AG04450 (cell line): ENCODE results near the gene ATAD3C. TPM values are rescaled to one million over a fixed set of nuclear protein-coding genes. Genes with fewer than 3 reads are reported as not detected.

Source experiments
- CTCF ChIA-PET: fragments of 300-600, 350-600 bp; formaldehyde crosslinking; extraction: SDS; loops from one replicate; lab custom pipeline; 2022; ENCODE audit warnings: antibody characterized with exemption, inconsistent platforms; lab: Charles Lee
- POLR2A ChIA-PET: fragments of 350-600 bp; formaldehyde crosslinking; extraction: SDS; loops from one replicate; lab custom pipeline; 2021; ENCODE audit warnings: antibody characterized with exemption, inconsistent platforms; lab: Yijun Ruan, JAX
- DNase-seq: peaks from one replicate; pipeline ENCODE4 v3.0.0-alpha.2; 2011; ENCODE audit warnings: low read depth, low spot score
- H3K27ac ChIP-seq: one replicate; pipeline ENCODE4 v1.5.1; 2012; ENCODE audit warnings: low read depth, low read length, control low read depth
- H3K27me3 ChIP-seq: one replicate; pipeline ENCODE4 v1.6.0; 2012; ENCODE audit warnings: low read length; ENCODE audit not compliant: control insufficient read depth, insufficient read depth
- H3K4me3 ChIP-seq: 2 replicates; pipeline ENCODE4 v1.5.1; 2011; ENCODE audit warnings: mild to moderate bottlenecking, low read depth, low read length, control low read depth
- H3K9me3 ChIP-seq: 2 replicates; pipeline ENCODE4 v1.5.1; 2012; ENCODE audit warnings: low read length; ENCODE audit not compliant: control insufficient read depth, insufficient read depth
- polyA minus RNA-seq: library from RNA; depleted of rRNA, polyadenylated mRNA; stranded (reverse); fragments of >200 nt; gene quantifications from 2 replicates; pipeline ENCODE4 v1.2.3, GENCODE V29; 2011; rRNA and poly(A)+ RNA removed
- polyA plus RNA-seq: library from polyadenylated mRNA; depleted of rRNA; stranded (reverse); fragments of >200 nt; gene quantifications from 2 replicates; pipeline ENCODE4 v1.2.3, GENCODE V29; 2011; rRNA removed
- TF ChIP-seq, protein P1 (sequence below): IDR thresholded peaks from 2 replicates; pipeline ENCODE4 v1.5.1; 2011; ENCODE audit warnings: low read depth, low read length, control low read depth, inconsistent platforms

The ATAD3C gene
- polyA plus RNA-seq (0.04 TPM in 1 of 2 replicates, not detected in the other), polyA minus RNA-seq (0.05 and 0.09 TPM in 2 replicates)

DNA sequence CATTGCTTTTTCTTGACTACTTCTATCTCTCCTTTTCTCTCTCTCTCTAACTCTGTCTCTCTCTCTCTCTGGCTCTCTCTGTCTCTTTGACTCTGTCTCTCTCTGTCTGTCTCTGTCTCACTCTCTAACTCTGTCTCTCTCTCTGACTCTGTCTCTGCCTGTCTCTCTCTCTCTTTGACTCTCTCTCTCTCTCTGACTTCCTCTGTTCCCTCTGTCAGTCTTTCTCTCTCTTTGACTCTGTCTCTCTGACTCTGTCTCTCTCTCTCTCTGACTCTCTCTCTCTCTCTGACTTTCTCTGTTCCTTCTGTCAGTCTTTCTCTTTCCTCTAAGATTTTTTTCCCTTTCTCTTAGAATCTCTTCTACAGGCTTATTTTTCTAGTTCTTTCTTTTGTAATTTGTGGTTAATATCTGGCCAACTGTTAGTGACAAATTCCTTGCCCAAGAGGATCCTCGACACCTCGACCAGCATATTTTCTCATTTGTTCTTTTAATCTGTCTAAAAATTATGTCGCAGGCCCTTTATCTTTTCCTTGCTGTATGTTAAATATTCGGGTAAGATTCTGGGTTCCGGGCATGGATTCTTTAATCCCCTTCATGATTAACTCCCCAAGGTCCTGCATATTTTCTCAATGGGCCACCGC lies at the start of gene ATAD3C:
Gene ATAD3C, plus strand, starts transcription at position 591 of the 641 bp plus-strand sequence. CDS start 995 bp downstream, outside the sequence.
- Histone ChIP-seq H3K27me3 (no peaks in the 10 kb centered on the region), H3K27ac (no peak within 1 kb of the TSS), H3K9me3 (no peaks in the 10 kb centered on the region; the same call in 1 of the 2 replicates), H3K4me3 (no peak within 1 kb of the TSS)
- TF ChIP-seq, protein P1, sequence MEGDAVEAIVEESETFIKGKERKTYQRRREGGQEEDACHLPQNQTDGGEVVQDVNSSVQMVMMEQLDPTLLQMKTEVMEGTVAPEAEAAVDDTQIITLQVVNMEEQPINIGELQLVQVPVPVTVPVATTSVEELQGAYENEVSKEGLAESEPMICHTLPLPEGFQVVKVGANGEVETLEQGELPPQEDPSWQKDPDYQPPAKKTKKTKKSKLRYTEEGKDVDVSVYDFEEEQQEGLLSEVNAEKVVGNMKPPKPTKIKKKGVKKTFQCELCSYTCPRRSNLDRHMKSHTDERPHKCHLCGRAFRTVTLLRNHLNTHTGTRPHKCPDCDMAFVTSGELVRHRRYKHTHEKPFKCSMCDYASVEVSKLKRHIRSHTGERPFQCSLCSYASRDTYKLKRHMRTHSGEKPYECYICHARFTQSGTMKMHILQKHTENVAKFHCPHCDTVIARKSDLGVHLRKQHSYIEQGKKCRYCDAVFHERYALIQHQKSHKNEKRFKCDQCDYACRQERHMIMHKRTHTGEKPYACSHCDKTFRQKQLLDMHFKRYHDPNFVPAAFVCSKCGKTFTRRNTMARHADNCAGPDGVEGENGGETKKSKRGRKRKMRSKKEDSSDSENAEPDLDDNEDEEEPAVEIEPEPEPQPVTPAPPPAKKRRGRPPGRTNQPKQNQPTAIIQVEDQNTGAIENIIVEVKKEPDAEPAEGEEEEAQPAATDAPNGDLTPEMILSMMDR, result no peak
- no peak for DNase-seq
- POLR2A ChIA-PET, result no interaction called here
- CTCF ChIA-PET, result interaction anchor here (0.8 to 1.1 kb wide), 2 partner anchors 7 to 9 kb away, joined by 3 read pairs; no protein-coding TSS in a partner anchor

GRCh38 chr1:1399872-1400575 lies 49.5 kb upstream of the ATAD3C start:
- Histone ChIP-seq H3K9me3 (no peaks in the 10 kb centered on the region; the same call in 1 of the 2 replicates), H3K27me3 (no peaks in the 10 kb centered on the region), H3K4me3 (peak overlapping the region; percentile 98), H3K27ac (peak overlapping the region; percentile 65)
- CTCF ChIA-PET, result interaction anchor here (0.7 to 1.2 kb wide), 3 partner anchors 27 to 41 kb away, joined by 3 to 7 read pairs (median 5); no protein-coding TSS in a partner anchor
- DNase-seq, result no peak
- POLR2A ChIA-PET, result interaction anchor here (0.5 to 2.1 kb wide), 6 partner anchors 15 to 111 kb away, joined by 3 to 7 read pairs (median 4); partner anchors contain the start of genes ATAD3A and AURKAIP1
- TF ChIP-seq, protein P1, result no peak

DNA sequence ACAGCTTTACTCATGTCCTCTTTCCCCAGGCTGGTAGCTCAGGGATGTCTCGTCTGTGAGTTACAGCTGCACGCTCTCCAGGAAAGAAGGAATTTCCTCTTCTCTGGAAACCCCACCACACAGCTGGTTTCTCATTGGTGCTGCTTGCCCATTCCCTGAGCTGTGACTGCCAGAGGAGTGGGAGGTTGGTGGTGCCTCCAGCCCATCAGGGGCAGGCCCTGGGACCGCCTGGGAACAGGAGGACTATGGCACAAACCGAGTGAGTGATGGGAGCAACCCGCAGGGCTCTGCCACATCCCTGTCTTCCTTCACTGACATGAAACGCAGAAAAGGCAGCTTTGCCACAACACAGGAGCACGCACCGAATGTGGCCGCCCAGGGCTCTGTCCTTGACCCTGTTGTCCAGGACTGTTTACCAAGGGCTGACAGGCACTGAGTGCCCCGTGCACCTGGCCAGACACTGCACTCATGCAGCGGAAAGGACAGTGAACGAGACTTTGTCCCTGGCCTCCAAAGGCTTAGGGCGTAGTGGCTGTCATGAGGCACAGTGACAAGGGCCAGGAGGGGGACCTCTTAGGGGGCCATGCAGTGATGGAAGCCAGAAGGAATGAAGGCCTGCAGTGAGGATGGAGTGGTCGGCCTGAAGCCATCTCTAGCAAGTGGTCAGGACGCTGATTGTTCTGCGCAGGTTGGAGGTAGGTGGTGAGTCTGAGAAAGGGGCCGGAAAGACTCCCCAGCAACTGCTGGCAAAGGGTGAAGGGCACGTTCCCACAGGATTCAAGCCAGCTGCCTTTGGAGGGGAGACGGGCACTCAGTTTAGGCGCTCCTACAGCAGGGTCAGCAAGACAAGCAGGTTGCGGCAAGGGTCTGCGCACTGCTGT lies 48.7 kb upstream of the ATAD3C start:
- CTCF ChIA-PET, result interaction anchor here (0.7 to 1.2 kb wide), 2 partner anchors 28 to 41 kb away, joined by 5 to 7 read pairs; no protein-coding TSS in a partner anchor

DNA sequence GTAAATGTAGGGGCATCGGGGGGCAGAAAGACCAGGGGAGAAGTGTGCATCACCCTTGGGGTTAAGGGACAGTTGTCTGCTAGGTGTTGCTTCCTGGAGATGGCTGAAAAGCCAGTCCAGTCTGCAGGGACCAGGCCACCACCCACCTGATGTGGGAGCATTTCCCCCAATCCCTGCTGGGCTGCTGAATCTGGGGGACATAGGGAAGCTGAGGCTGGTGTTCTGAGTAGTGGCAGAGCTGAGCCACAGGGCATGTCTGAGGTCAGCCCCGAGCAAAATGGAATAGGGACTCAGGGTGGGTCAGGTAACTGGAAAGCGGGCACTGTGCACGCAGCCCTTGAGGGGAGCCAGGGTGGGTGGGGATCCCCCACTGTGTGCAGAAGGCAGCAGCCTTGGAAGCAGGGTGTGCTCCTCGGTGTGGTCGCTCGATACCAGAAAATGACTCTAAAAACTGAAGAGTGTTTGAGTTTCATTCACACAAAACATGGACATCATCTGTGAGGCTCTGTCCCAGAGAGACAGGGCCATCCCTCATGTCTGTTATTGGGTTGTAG lies 48.0 kb upstream of the ATAD3C start:
- Histone ChIP-seq H3K9me3 (no peaks in the 10 kb centered on the region; the same call in 1 of the 2 replicates), H3K4me3 (peak overlapping the region; percentile 98; the same call in 1 of the 2 replicates), H3K27ac (no peak overlapping the region), H3K27me3 (no peaks in the 10 kb centered on the region)
- TF ChIP-seq, protein P1, result no peak
- ChIA-PET CTCF (interaction anchor here (1.4 kb wide), 1 partner anchor 212 kb away, joined by 4 read pairs; no protein-coding TSS in a partner anchor), POLR2A (interaction anchor here (0.6 kb wide), 1 partner anchor 34 kb away, joined by 3 read pairs; no protein-coding TSS in a partner anchor)
- no peak for DNase-seq

More for the DNA sequence above, 48.7 kb upstream of the ATAD3C start:
- Histone ChIP-seq H3K4me3 (peak overlapping the region; percentile 98), H3K27ac (peak overlapping the region; percentile 65), H3K9me3 (no peaks in the 10 kb centered on the region; the same call in 1 of the 2 replicates), H3K27me3 (no peaks in the 10 kb centered on the region)
- no peak for DNase-seq
- TF ChIP-seq, protein P1, result no peak
- POLR2A ChIA-PET, result interaction anchor here (0.6 to 2.1 kb wide), 6 partner anchors 23 to 111 kb away, joined by 3 to 7 read pairs (median 4); partner anchors contain the start of genes ATAD3A and AURKAIP1
